ENCODE results near the gene ZNF318.
"Not testable (repeated sequence)": the region's sequence is repeated elsewhere in the genome, so short reads cannot be mapped to it uniquely, and the experiment has no call there.

Gene ZNF318

GRCh38 chr6:43369174-43370002 is at the start of gene ZNF318:
TSS of gene ZNF318 (minus strand) at chr6:43369647. CDS start at chr6:43369365, 282 bp downstream.
- peak; percentile 95 for DNase-seq (ENCODE audit: low read depth)

GRCh38 chr6:43416935-43417334 is 47.5 kb upstream of the ZNF318 start:
- no peak for DNase-seq (ENCODE audit: low read depth)

- not testable (repeated sequence) for DNase-seq (ENCODE audit: low read depth)
These were observed 45.8 kb upstream of the ZNF318 start for GRCh38 chr6:43415275-43415674.

- no peak for DNase-seq (ENCODE audit: low read depth)
These were observed 43.6 kb upstream of the ZNF318 start for GRCh38 chr6:43413002-43413401.

GRCh38 chr6:43412541-43412940 is 43.1 kb upstream of the ZNF318 start:
- no peak for DNase-seq (ENCODE audit: low read depth)

GRCh38 chr6:43410776-43411175 is 41.3 kb upstream of the ZNF318 start:
- not testable (repeated sequence) for DNase-seq (ENCODE audit: low read depth)

GRCh38 chr6:43408259-43408658 is 38.8 kb upstream of the ZNF318 start:
- no peak for DNase-seq (ENCODE audit: low read depth)

GRCh38 chr6:43407296-43407695 is 37.8 kb upstream of the ZNF318 start:
- DNase-seq (ENCODE audit: low read depth): no peak

GRCh38 chr6:43405354-43405753 is 35.9 kb upstream of the ZNF318 start:
- peak; percentile 72 for DNase-seq (ENCODE audit: low read depth)

- no peak for DNase-seq (ENCODE audit: low read depth)
These were observed 33.4 kb upstream of the ZNF318 start for GRCh38 chr6:43402820-43403219.

- no peak for DNase-seq (ENCODE audit: low read depth)
These were observed 32.3 kb upstream of the ZNF318 start for GRCh38 chr6:43401730-43402129.

- DNase-seq (ENCODE audit: low read depth): peak; percentile 27
These were observed 30.6 kb upstream of the ZNF318 start for GRCh38 chr6:43399932-43400487.

GRCh38 chr6:43396408-43397149 is 27.1 kb upstream of the ZNF318 start:
- no peak for DNase-seq (ENCODE audit: low read depth)

GRCh38 chr6:43395776-43396175 is 26.3 kb upstream of the ZNF318 start:
- DNase-seq (ENCODE audit: low read depth): no peak

GRCh38 chr6:43394982-43395381 is 25.5 kb upstream of the ZNF318 start:
- no peak for DNase-seq (ENCODE audit: low read depth)

- DNase-seq (ENCODE audit: low read depth): peak; percentile 8
These were observed 24.2 kb upstream of the ZNF318 start for GRCh38 chr6:43393602-43394001.

- not testable (repeated sequence) for DNase-seq (ENCODE audit: low read depth)
These were observed 23.7 kb upstream of the ZNF318 start for GRCh38 chr6:43393133-43393532.

GRCh38 chr6:43391440-43392031 is 22.1 kb upstream of the ZNF318 start:
- no peak for DNase-seq (ENCODE audit: low read depth)

GRCh38 chr6:43390753-43391439 is 21.4 kb upstream of the ZNF318 start:
- not testable (repeated sequence) for DNase-seq (ENCODE audit: low read depth)

GRCh38 chr6:43389730-43390295 is 20.4 kb upstream of the ZNF318 start:
- DNase-seq (ENCODE audit: low read depth): no peak

GRCh38 chr6:43386492-43386891 is 17.0 kb upstream of the ZNF318 start:
- DNase-seq (ENCODE audit: low read depth): no peak
